GM19372 (cell line): ENCODE results near the gene KLK1.
"Not testable (repeated sequence)": the region's sequence is repeated elsewhere in the genome, so short reads cannot be mapped to it uniquely, and the experiment has no call there.

Experiments
- ATAC-seq: cut with Tn5 transposase; IDR thresholded peaks from one replicate; pipeline ENCODE4 v1.9.1; 2021; ENCODE audit warnings: mild to moderate bottlenecking, low read depth, moderate library complexity; ENCODE audit not compliant: unreplicated experiment

The KLK1 gene

DNA sequence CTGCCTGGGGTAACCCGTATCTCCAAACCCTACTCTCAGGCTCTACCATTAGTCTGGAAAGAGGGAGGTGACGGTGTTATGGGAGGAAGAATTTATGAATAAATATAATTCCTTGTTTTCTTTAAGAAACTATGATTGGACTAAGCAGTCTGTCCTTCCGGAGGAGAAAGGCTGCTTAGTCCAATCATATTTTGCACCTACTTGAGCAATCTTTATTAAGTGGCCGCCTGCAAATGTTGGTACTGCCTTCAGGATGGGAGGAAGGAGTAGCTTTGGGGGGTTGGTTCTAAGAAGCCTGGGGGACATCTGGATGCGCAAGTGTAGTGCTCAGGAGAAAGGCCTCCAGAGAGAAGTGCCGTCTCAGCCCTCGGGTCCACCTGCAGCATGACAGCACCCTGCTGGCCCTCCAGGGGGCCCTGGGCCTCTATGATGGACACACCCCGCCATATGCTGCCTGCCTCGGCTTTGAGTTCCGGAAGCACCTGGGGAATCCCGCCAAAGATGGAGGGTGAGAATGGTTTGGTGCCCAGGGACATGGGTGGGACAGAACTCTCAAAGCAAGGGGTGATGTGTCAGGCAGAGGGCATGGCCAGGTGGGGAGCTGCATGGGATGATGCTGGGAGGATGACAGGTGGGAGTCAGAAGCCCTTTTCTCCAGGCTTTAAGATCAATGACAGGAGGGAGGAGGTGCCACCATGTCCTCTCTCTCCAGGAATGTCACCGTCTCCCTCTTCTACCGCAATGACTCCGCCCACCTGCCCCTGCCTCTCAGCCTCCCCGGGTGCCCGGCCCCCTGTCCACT is 29.3 kb downstream of the KLK1 start:
- ATAC-seq = no peak

DNA sequence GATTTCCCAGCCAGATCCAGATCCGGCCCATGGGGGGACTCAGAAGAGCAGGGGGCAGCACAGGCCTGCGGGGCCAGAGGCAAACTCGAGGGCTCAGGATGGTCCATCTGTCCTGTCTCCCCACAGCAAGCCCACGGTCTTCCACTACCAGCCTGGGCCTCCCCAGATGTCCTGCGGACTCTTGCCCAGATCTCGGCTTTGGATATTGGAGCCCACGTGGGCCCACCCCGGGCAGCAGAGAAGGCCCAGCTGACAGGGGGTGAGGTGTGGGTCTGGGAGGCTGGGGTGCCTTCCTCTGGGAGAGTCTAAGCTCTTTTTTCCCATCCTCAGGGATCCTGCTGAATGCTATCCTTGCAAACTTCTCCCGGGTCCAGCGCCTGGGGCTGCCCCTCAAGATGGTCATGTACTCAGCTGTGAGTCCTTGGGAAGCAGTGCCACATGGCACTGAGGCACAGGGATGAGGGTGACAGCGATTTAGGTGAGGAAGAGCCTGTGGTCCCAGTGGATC is 30.0 kb downstream of the KLK1 start:
- no peak for ATAC-seq

DNA sequence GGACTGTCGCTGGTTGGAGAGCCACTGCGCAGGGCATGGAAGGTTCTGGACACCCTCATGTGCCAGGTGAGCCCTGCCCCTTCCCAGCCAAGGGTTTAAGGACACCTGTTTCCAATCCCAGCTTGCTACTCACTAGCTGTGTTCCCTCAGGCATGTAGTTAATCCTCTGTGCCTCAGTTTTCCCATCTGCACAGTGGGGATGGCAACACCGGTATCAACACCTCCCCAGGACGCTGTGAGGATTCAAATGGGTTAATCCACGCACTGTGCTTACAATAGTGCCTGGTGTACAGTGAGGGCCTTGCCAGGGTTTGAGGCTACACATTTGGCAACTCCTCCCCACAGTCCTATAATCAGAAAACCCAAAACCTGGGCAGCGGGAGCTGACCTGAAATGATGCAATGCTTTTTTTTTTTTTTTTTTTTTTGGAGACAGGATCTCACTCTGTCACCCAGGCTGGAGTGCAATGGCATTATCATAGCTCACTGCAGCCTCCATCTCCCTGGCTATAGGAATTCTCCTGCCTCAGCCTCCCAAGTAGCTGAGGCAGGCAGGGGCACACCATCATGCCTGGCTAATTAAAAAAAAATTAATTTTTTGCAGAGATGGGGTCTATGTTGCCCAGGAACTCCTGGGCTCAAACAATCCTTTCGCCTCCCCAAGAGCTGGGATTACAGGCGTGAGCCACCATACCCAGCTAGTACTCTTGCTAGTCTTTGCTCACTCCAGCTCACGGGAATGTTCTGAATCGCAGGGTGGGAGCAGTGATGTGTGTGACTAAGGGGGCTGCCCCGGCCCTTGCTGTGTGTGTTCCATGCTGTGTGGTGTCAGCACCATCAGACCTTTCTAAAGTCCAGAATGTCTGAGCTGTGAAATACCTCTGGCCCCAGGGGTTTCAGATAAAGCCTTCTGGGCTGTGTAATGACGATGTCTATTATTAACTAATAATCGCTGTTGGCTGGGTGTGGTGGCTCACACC is 31.0 kb downstream of the KLK1 start:
- ATAC-seq = no peak

DNA sequence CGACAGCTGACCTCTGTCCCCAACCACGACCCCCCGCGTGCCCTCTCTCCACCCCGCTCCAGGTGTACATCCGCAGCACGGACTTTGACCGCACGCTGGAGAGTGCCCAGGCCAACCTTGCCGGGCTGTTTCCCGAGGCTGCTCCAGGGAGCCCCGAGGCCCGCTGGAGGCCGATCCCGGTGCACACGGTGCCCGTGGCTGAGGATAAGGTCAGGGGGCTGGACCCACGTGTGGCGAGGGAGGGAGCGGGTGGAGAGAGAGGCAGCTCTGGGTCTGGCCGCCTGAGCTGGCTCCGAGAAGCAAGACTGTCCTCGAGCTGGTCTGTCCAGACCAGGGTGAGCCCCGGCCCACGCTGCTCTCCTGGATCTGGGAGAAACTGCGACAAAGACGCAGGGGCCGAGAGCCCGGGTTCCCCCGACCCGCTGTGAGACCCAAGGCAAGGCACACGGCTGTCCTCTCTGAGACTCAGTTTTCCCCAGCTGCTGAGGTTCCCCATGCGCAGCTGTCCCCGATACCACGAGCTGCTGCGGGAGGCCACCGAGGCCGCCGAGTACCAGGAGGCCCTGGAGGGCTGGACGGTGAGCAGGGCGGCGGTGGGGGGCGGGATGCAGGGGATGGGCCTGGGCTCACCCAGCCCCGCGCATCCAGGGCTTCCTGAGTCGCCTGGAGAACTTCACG is 31.9 kb downstream of the KLK1 start:
- ATAC-seq = no peak

DNA sequence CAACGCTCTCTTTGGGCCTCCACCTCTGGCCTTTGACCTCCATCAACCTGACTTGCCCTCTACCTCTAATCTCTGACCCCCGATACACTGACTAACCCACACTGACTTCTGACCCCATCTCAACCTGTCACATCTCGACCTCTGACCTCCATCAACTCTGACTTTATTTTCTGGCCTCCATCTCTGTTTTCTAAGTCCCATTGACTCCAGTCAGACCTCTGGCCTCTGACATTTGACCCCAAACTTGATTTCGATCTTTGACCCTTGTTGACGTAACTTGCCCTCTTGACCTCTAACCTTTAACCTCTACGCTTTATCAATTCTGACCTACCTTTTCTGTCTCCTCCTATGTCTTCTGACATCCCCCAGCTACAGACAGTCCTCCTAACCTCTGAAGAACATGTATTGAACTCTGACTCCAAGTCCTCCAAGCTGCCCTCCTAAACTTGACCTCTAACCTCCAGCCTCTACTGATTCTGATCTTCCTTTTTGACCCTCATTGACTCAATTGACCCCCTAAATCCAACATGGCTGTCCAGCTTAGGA is 32.6 kb downstream of the KLK1 start:
- ATAC-seq = no peak

DNA sequence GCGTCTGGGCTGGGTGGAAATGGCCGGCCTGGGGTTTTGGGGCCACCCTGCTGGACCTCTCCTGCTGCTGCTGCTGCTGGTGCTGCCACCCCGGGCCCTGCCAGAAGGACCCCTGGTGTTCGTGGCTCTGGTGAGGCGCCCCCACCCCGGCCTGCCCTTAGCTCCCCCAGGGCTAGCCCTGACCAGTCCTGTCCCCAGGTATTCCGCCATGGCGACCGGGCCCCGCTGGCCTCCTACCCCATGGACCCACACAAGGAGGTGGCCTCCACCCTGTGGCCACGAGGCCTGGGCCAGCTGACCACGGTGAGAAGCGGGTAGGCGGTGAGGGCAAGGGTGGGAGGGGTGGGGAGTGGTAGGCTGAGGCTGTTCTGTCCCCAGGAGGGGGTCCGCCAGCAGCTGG is 33.2 kb downstream of the KLK1 start, which contains the start of gene ACP4:
Gene ACP4 (plus strand): TSS at position 20 of the 400 bp plus-strand sequence. CDS start 0 bp downstream, at position 20.
- no peak for ATAC-seq

GRCh38 chr19:50785329-50785728 is 38.3 kb downstream of the KLK1 start:
- ATAC-seq = no peak

DNA sequence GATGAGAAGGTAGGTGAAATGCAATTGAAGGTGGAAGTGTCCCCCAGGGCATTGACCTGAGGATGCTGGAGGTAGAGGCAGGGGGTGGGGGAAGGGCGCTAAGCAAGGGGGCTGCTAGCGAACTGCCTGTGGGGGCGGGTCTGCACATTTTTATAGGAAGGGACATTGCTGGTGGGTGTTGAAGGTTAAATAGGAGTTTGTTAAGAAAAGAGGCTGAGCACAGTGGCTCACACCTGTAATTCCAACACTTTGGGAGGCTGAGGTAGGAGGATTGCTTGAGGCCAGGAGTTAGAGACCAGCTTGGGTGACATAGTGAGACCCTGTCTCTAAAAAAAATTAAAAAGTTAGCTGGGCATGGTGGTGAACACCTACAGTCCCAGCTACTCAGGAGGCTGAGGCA is 38.9 kb downstream of the KLK1 start:
- no peak for ATAC-seq

GRCh38 chr19:50783848-50784152 is 39.8 kb downstream of the KLK1 start:
- not testable (repeated sequence) for ATAC-seq

DNA sequence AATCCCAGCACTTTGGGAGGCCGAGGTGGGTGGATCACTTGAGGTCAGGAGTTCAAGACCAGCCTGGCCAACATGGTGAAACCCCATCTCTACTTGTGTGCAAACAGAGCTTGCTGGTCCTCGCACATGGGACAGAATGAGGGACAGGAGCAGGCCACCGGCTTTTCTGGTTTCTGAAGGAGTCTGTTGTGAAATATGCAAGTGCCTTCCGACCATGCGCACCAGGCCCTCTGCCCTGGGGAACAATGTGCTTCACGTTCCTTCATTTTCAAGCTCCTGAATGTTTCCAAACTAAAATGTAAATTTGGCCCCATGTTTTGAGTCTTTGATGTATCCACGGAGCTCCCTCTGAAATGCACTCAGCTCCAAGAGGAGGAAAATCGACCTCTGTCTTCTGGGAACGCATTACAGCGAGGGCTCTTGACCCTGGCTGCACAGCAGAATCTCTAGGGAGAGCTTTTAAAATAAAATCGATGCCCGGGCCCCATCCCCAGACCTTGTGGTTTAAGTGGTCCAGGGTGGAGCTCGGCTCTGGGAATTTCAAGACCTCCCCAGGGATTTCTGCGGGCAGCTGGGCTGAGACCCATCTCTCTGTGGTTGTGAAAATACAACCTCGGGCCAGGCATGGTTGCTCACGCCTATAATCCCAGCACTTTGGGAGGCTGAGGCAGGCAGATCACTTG is 42.7 kb downstream of the KLK1 start:
- no peak for ATAC-seq

GRCh38 chr19:50779504-50780457 is 43.8 kb downstream of the KLK1 start:
- ATAC-seq = no peak

DNA sequence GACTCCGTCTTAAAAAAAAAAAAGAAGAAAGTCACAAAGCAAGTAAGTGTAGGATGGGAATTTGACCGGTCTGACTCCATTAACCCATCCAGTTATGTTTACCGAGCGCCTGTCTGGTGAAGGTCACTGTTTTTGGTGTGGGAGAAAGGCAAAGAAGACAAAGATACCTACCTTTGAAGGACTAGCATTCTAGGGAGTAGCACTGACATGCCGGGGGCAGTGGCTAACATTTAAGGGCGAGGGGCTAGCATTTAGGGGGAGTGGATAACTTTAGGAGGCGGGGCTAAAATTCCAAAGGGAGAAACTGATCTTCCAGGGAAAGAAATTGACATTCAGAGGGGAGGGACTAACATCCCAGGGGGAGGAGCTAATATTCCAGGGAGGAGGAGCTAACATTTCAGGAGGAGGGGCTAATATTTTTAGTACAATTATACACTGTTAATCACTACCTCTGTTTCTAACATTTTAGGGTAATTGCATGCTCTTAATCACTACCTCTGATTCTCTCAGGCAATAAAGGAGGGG is 44.6 kb downstream of the KLK1 start:
- ATAC-seq = no peak

- no peak for ATAC-seq
Observed at GRCh38 chr19:50777830-50778303, 45.7 kb downstream of the KLK1 start.

DNA sequence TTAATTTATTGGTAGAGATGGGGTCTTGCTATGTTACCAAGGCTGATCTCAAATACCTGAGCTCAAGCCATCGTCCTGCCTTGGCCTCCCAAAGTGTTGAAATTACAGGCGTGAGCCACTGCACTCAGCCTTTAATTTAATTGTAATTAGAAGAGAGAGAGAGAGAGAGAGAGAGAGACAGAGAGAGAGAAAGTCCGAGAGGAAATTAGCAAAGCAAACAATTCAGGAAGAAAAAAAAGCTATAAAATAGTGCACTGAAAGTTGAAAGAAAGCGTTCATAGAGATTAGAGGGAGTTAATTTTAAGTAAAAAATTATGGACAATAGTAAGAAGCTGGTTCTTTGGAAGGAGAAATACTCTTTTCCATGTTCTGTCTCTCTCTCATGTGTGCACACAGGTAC is 46.3 kb downstream of the KLK1 start:
- ATAC-seq = no peak

DNA sequence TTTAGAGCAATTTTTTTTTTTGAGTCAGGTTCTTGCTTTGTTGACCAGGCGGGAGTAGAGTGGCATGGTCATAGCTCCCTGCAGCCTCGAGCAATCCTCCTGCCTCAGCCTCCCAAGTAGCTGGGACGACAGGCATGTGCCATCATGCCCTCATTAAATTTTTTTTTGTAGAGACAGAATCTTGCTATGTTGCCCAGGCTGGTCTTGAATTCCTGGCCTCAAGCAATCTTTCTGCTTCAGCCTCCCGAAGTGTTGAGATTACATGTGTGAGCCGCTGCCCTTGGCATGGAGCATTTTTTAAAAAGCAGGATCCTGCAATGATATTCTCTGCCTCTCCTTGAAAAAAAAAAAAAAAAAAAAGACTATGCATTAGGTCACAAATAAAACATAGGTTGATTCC is 47.5 kb downstream of the KLK1 start:
- ATAC-seq = no peak

- ATAC-seq = not testable (repeated sequence)
Observed at GRCh38 chr19:50773454-50773853, 50.1 kb downstream of the KLK1 start.

GRCh38 chr19:50772912-50773311 is 50.7 kb downstream of the KLK1 start:
- not testable (repeated sequence) for ATAC-seq

DNA sequence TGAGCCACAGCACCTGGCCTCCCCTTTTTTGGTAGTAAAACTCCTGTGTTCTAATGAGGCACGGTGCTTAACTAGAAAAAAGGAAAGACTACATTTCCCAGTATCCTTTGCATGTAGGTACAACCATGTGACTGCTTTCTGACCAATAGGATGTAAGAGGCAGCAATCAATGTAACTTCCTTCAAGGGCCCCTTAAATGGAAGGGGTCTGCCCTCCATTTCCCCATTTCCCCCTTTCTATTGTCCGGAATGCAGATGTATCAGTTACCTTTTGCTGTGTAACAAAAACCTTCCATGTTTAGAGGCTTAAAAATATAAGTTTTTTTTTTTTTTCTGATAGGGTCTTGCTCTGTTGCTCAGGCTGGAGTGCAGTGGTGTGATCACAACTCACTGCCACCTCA is 51.1 kb downstream of the KLK1 start:
- ATAC-seq = no peak
